Iris pigment epithelial cell (primary cell): Measurements from ENCODE around the gene ITM2C.

ENCODE experiments used
- DNase-seq: peaks from one replicate; pipeline ENCODE4 v3.0.0-alpha.2; 2011; ENCODE audit warnings: low read depth

The ITM2C gene

GRCh38 chr2:230927711-230928341, 63.1 kb downstream of the ITM2C start:
- DNase-seq = no peak
